Measurements from ENCODE around the gene TSPAN13. TPM values are rescaled to one million over a fixed set of nuclear protein-coding genes. Genes with fewer than 3 reads are reported as not detected.

TSPAN13 gene
- total and polyA plus RNA-seq, 2 donors (not counting 1 experiment from before 2014, with no cell fraction given): 2.5 to 2.8 TPM

GRCh38 chr7:16742547-16742946, 11.0 kb upstream of the TSPAN13 start:
- H3K9ac ChIP-seq (ENCODE audit: insufficient read depth, low read length): no peak overlapping the region
- H3K4me1 ChIP-seq (ENCODE audit: control insufficient read depth, extremely low read depth, insufficient read depth, low read length): peaks cover 3% of the 10 kb centered on the region
- no peaks in the 10 kb centered on the region for H3K27me3 ChIP-seq (ENCODE audit: control insufficient read depth, insufficient read depth, low read length)
- no peaks in the 10 kb centered on the region for H3K79me2 ChIP-seq (ENCODE audit: control insufficient read depth, insufficient read depth, low read length)
- no peaks in the 10 kb centered on the region for H3K9me3 ChIP-seq (ENCODE audit: control insufficient read depth, insufficient read depth, low read depth, low read length)
- H3K36me3 ChIP-seq (ENCODE audit: control insufficient read depth, insufficient read depth, low read length): no peaks in the 10 kb centered on the region
- no peak overlapping the region for H2AFZ ChIP-seq (ENCODE audit: low read length)
- TF ChIP-seq EZH2 (IDR thresholded peaks at IDR 0.05; ENCODE audit: low read length, missing control alignments) (no peak), CTCF (conservative IDR thresholded peaks at IDR 0.05 in 1 of 2, IDR thresholded peaks at IDR 0.05 in 1 of 2; ENCODE audit: low read depth in 1 of 2, low read length in 2 of 2) (no peak)
- no peaks in the 10 kb centered on the region for H4K20me1 ChIP-seq (ENCODE audit: control insufficient read depth, extremely low read depth, insufficient read depth, low read length)
- no peak overlapping the region for H3K4me2 ChIP-seq (ENCODE audit: extremely low read depth, insufficient read depth, low read length)
- no peak for DNase-seq (ENCODE audit: low read depth in 2 of 2)
- no peak overlapping the region for H3K27ac ChIP-seq (ENCODE audit: insufficient read depth, low read length)
- H3K4me3 ChIP-seq (replicated peaks in 1 of 4; ENCODE audit: control extremely low read depth in 1 of 4, insufficient read depth in 1 of 4, low read depth in 3 of 4, low read length in 4 of 4): no peak overlapping the region

DNA sequence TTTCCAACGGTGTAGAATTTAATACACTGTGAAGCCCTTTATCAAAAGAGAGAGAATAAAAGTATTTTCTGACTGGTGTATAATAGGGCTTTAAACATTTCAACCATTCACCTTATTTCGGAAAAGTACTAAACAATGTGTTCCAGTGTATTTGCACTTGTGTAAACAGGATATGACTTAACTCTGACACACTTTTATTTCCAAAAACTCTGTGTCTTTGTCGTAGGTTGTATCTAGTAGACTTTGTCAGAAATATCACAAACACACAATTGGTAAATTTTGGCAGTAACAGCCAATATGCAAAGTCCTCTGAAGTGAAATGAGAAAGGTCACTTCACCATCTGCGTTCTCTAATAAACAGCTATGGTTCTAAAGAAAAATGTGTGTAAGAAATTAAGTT, 10.3 kb upstream of the TSPAN13 start:
- TF ChIP-seq EZH2 (IDR thresholded peaks at IDR 0.05; ENCODE audit: low read length, missing control alignments) (no peak), CTCF (conservative IDR thresholded peaks at IDR 0.05 in 1 of 2, IDR thresholded peaks at IDR 0.05 in 1 of 2; ENCODE audit: low read depth in 1 of 2, low read length in 2 of 2) (no peak)
- Histone ChIP-seq H3K4me2 (ENCODE audit: extremely low read depth, insufficient read depth, low read length) (no peak overlapping the region), H4K20me1 (ENCODE audit: control insufficient read depth, extremely low read depth, insufficient read depth, low read length) (no peaks in the 10 kb centered on the region), H2AFZ (ENCODE audit: low read length) (no peak overlapping the region), H3K4me1 (ENCODE audit: control insufficient read depth, extremely low read depth, insufficient read depth, low read length) (peaks cover 3% of the 10 kb centered on the region), H3K27me3 (ENCODE audit: control insufficient read depth, insufficient read depth, low read length) (no peaks in the 10 kb centered on the region), H3K4me3 (replicated peaks in 1 of 4; ENCODE audit: control extremely low read depth in 1 of 4, insufficient read depth in 1 of 4, low read depth in 3 of 4, low read length in 4 of 4) (no peak overlapping the region), H3K9me3 (ENCODE audit: control insufficient read depth, insufficient read depth, low read depth, low read length) (no peaks in the 10 kb centered on the region), H3K9ac (ENCODE audit: insufficient read depth, low read length) (no peak overlapping the region), H3K36me3 (ENCODE audit: control insufficient read depth, insufficient read depth, low read length) (no peaks in the 10 kb centered on the region), H3K79me2 (ENCODE audit: control insufficient read depth, insufficient read depth, low read length) (no peaks in the 10 kb centered on the region), H3K27ac (ENCODE audit: insufficient read depth, low read length) (no peak overlapping the region)
- DNase-seq (ENCODE audit: low read depth in 2 of 2): peak; percentile 60 to 78

GRCh38 chr7:16744518-16745250, 8.9 kb upstream of the TSPAN13 start:
- H3K27ac ChIP-seq (ENCODE audit: insufficient read depth, low read length): no peak overlapping the region
- peaks cover under 1% of the 10 kb centered on the region for H3K4me1 ChIP-seq (ENCODE audit: control insufficient read depth, extremely low read depth, insufficient read depth, low read length)
- H3K36me3 ChIP-seq (ENCODE audit: control insufficient read depth, insufficient read depth, low read length): no peaks in the 10 kb centered on the region
- TF ChIP-seq EZH2 (IDR thresholded peaks at IDR 0.05; ENCODE audit: low read length, missing control alignments) (no peak), CTCF (conservative IDR thresholded peaks at IDR 0.05 in 1 of 2, IDR thresholded peaks at IDR 0.05 in 1 of 2; ENCODE audit: low read depth in 1 of 2, low read length in 2 of 2) (no peak)
- H3K9me3 ChIP-seq (ENCODE audit: control insufficient read depth, insufficient read depth, low read depth, low read length): no peaks in the 10 kb centered on the region
- H3K27me3 ChIP-seq (ENCODE audit: control insufficient read depth, insufficient read depth, low read length): no peaks in the 10 kb centered on the region
- no peaks in the 10 kb centered on the region for H3K79me2 ChIP-seq (ENCODE audit: control insufficient read depth, insufficient read depth, low read length)
- H3K9ac ChIP-seq (ENCODE audit: insufficient read depth, low read length): no peak overlapping the region
- DNase-seq (ENCODE audit: low read depth in 2 of 2): no peak
- H2AFZ ChIP-seq (ENCODE audit: low read length): no peak overlapping the region
- H4K20me1 ChIP-seq (ENCODE audit: control insufficient read depth, extremely low read depth, insufficient read depth, low read length): no peaks in the 10 kb centered on the region
- H3K4me2 ChIP-seq (ENCODE audit: extremely low read depth, insufficient read depth, low read length): no peak overlapping the region
- no peak overlapping the region for H3K4me3 ChIP-seq (replicated peaks in 1 of 4; ENCODE audit: control extremely low read depth in 1 of 4, insufficient read depth in 1 of 4, low read depth in 3 of 4, low read length in 4 of 4)
